SK-N-MC (cell line): ENCODE results near the gene HOATZ.

Source experiments
- EZH2 ChIP-seq: fragments of 200-600 bp; sonication (generic); IDR thresholded peaks from one replicate; pipeline ENCODE4 v1.6.1; 2017; ENCODE audit warnings: antibody characterized with exemption
- FOXP2 ChIP-seq: optimal IDR thresholded peaks from 2 replicates; pipeline ENCODE3; 2011; ENCODE audit warnings: mild to moderate bottlenecking, moderate library complexity; ENCODE audit not compliant: insufficient read depth; ENCODE audit errors: extremely low read length, control extremely low read depth
- POLR2AphosphoS5 ChIP-seq: IDR thresholded peaks from 2 replicates; pipeline ENCODE4 v1.6.1; 2012; ENCODE audit warnings: mild to moderate bottlenecking, low read depth, low read length, borderline replicate concordance

DNA sequence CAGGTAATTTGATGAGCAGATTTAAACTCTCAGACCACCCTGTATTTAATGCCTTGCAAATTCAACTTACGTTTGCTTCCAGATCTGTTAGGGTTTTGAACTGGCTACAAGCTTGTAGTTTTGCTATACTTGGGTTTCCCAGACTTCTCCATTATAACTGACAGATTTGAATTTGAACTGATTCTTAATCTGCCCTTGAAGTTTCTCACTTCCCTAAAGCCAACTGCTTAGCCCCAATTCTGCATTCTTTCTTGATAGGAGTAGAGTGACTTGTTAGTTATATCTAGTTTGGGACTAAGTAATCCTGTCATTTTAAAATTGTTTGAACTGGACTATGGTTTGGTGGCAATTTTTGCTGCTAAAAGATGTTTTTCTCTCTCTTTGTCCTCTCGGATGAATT lies 35.7 kb downstream of the HOATZ start:
- TF ChIP-seq EZH2 (no peak), POLR2AphosphoS5 (no peak), FOXP2 (no peak)
